Measurements from ENCODE around the gene RCN2. TPM values are rescaled to one million over a fixed set of nuclear protein-coding genes. Genes with fewer than 3 reads are reported as not detected.

RCN2 gene
- total and polyA plus RNA-seq, 2 of the 8 experiments (the other 6 are each of a cell fraction or from before 2014, with no cell fraction given) = 65.6 to 137 TPM

DNA sequence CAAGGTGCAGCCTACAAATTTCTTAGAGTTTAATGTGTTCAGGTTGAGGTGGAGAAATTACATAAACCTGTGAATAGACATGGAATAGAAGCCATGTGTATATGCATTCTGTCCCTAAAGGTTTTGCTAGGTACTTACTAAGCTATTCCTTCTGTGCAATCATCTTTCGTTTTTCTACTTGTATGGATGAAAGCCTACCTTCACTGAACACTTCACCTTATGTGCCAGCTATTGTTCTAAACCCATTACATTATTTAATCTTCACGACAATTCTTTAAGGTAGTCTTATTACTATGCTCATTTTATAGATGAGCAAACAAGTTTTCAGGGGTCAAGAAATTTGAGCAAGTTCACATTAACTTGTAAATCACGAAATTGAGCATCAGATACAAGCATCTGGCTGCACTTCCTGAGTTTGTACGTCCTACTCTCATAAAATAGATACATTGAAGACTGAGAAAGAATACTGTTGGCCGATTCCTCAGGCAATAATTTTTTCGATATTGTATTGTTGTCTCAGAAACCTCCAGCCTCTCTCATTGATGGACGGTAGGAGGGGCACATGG lies 635 bp upstream of the RCN2 start (continued):
- TF ChIP-seq CHD1 (IDR thresholded peaks at IDR 0.05; ENCODE audit: low read depth, low read length) = no peak
- TF ChIP-seq RNF2 (IDR thresholded peaks at IDR 0.05; ENCODE audit: borderline replicate concordance, low read depth, low read length, missing control alignments, poor library complexity, severe bottlenecking) = no peak
- TF ChIP-seq TCF12 (IDR thresholded peaks at IDR 0.05; ENCODE audit: low read depth, low read length) = no peak
- no peak for TF ChIP-seq NRF1 (IDR thresholded peaks at IDR 0.05; ENCODE audit: low read depth, low read length)
- no peak for TF ChIP-seq SIX5 (IDR thresholded peaks at IDR 0.05; ENCODE audit: low read depth, low read length)
- no peak for TF ChIP-seq KDM5A (IDR thresholded peaks at IDR 0.05; ENCODE audit: low read length)
- TF ChIP-seq EZH2 (IDR thresholded peaks at IDR 0.05; ENCODE audit: low read depth, low read length, severe bottlenecking) = no peak
- TF ChIP-seq CBX8 (IDR thresholded peaks at IDR 0.05; ENCODE audit: borderline replicate concordance, low read depth, low read length) = no peak
- TF ChIP-seq, protein P1, sequence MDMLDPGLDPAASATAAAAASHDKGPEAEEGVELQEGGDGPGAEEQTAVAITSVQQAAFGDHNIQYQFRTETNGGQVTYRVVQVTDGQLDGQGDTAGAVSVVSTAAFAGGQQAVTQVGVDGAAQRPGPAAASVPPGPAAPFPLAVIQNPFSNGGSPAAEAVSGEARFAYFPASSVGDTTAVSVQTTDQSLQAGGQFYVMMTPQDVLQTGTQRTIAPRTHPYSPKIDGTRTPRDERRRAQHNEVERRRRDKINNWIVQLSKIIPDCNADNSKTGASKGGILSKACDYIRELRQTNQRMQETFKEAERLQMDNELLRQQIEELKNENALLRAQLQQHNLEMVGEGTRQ (IDR thresholded peaks at IDR 0.05; ENCODE audit: low read length) = no peak
- TF ChIP-seq JUN (IDR thresholded peaks at IDR 0.05; ENCODE audit: low read depth, low read length) = no peak

Measured in H1 (cell line).